ENCODE results near the gene C2orf76.

The C2orf76 gene

GRCh38 chr2:119389615-119390306 is 23.1 kb upstream of the C2orf76 start:
- H3K4me3 ChIP-seq (ENCODE audit: control insufficient read depth, low read depth, low read length) = no peak overlapping the region
- TF ChIP-seq, protein P1, sequence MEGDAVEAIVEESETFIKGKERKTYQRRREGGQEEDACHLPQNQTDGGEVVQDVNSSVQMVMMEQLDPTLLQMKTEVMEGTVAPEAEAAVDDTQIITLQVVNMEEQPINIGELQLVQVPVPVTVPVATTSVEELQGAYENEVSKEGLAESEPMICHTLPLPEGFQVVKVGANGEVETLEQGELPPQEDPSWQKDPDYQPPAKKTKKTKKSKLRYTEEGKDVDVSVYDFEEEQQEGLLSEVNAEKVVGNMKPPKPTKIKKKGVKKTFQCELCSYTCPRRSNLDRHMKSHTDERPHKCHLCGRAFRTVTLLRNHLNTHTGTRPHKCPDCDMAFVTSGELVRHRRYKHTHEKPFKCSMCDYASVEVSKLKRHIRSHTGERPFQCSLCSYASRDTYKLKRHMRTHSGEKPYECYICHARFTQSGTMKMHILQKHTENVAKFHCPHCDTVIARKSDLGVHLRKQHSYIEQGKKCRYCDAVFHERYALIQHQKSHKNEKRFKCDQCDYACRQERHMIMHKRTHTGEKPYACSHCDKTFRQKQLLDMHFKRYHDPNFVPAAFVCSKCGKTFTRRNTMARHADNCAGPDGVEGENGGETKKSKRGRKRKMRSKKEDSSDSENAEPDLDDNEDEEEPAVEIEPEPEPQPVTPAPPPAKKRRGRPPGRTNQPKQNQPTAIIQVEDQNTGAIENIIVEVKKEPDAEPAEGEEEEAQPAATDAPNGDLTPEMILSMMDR (conservative IDR thresholded peaks at IDR 0.05; ENCODE audit: control insufficient read depth, insufficient read depth, low read depth, low read length) = no peak
- DNase-seq (ENCODE audit: low read depth) = peak; percentile 84

- TF ChIP-seq, protein P1 (conservative IDR thresholded peaks at IDR 0.05; ENCODE audit: control insufficient read depth, insufficient read depth, low read depth, low read length) = peak; percentile 60
- peak; percentile 91 for DNase-seq (ENCODE audit: low read depth)
- no peak overlapping the region for H3K4me3 ChIP-seq (ENCODE audit: control insufficient read depth, low read depth, low read length)
Measured at GRCh38 chr2:119387381-119388129, 20.9 kb upstream of the C2orf76 start.

DNA sequence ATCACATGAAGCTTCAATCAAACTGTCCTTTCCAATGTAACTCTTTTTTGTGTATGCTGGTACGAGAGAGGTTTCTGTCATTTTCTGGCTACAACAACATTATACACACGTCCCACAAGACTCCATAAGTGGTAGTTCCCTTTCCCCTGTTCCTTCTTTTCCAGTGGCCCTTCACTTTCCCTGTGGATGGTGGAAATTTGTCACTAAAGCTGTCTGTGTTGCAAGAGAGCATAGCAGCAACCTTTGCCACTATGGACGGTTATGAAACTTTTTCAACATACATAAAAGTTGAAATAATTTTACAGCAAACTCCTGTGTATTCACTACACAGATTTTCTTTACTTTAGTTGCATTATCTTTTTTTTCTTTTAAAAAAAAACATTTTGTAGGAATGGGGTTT is 18.8 kb upstream of the C2orf76 start:
- no peak for DNase-seq (ENCODE audit: low read depth)
- TF ChIP-seq, protein P1 (conservative IDR thresholded peaks at IDR 0.05; ENCODE audit: control insufficient read depth, insufficient read depth, low read depth, low read length) = no peak
- no peak overlapping the region for H3K4me3 ChIP-seq (ENCODE audit: control insufficient read depth, low read depth, low read length)

DNA sequence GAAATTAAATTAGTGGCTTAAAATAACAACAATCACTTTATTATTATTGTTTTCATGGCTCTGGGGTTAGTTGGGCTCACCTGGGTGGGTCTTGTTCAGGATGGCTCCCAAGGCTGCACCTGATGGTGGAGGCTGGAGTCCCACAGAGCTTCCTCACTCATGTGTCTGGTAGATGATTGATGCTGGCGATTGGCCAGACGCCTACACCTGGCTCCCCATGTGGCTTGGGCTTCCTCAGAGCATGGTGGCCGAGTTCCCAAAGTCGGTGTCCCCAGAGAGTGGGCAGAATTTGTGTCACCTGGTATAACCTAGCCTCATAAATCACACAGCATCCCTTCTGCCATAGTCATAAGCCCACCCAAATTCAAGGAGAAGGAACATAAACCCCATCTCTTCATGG is 18.3 kb upstream of the C2orf76 start:
- TF ChIP-seq, protein P1 (conservative IDR thresholded peaks at IDR 0.05; ENCODE audit: control insufficient read depth, insufficient read depth, low read depth, low read length) = no peak
- DNase-seq (ENCODE audit: low read depth) = no peak
- H3K4me3 ChIP-seq (ENCODE audit: control insufficient read depth, low read depth, low read length) = no peak overlapping the region

DNA sequence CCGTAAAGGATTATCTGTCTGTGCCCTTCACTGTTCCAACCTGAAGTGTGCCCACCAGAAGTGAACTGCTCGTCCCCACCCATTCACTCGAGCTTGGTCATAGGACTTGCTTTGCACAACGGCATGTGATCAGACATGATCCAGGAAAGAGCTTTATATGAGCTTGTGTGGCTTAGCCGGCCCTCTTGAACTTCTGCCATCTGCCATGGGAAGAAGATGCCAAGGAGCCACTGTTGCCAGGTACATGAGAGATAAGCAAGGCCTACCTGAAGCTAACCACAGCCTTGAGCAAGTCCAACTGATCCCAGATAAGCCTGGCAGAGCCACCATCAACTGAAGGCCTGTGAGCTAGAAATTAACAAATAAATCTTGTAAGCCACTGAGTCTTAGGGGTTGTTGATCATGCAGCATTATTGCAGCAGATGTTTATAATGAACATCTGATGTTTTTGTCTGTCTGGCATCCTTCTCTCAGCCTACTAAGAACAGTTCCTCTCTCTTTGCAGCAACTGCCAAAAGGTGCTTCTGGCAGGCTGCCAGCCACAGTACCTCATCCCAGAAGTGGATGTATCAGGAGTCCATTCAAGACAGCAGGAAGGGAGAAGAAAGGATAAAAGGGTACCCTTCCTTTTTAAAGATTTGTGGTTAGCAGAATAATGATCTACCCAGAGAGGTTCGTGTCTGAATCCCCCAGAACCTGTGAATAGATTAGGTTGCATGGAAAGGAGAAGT is 16.9 kb upstream of the C2orf76 start:
- H3K4me3 ChIP-seq (ENCODE audit: control insufficient read depth, low read depth, low read length) = no peak overlapping the region
- TF ChIP-seq, protein P1 (conservative IDR thresholded peaks at IDR 0.05; ENCODE audit: control insufficient read depth, insufficient read depth, low read depth, low read length) = no peak
- DNase-seq (ENCODE audit: low read depth) = peak; percentile 18

- DNase-seq (ENCODE audit: low read depth) = no peak
- no peak overlapping the region for H3K4me3 ChIP-seq (ENCODE audit: control insufficient read depth, low read depth, low read length)
- TF ChIP-seq, protein P1 (conservative IDR thresholded peaks at IDR 0.05; ENCODE audit: control insufficient read depth, insufficient read depth, low read depth, low read length) = no peak
Measured at GRCh38 chr2:119378566-119378965, 11.9 kb upstream of the C2orf76 start.

Data from fibroblast of mammary gland (primary cell).